Esophagus muscularis mucosa (tissue), 4 donors: Measurements from ENCODE around the gene BICC1. TPM values are rescaled to one million over a fixed set of nuclear protein-coding genes. Genes with fewer than 3 reads are reported as not detected.

Experiments used
- DNase-seq: peaks from one replicate; pipeline ENCODE4 v3.0.0-alpha.2; 2017; ENCODE audit errors: extremely low spot score
- H3K27ac ChIP-seq, 4 donors: fragments of 200-600 bp; sonication (generic); replicated peaks in 1 of 4; 1 replicate in 3 of 4; 2 replicates in 1 of 4; pipeline ENCODE4 v1.5.1; 2016 to 2019; ENCODE audit warnings: mild to moderate bottlenecking in 1 of 4
- H3K27me3 ChIP-seq, 4 donors: fragments of 200-600 bp; sonication (generic); one replicate each; pipeline versions ENCODE4 v1.5.1 to v1.6.0; 2016 to 2019
- H3K36me3 ChIP-seq, 4 donors: fragments of 200-600 bp; sonication (generic); one replicate each; pipeline ENCODE4 v1.5.1; 2016 to 2019
- H3K4me1 ChIP-seq, 4 donors: fragments of 200-600 bp; sonication (generic); one replicate each; pipeline ENCODE4 v1.5.1; 2016 to 2019
- H3K4me3 ChIP-seq, 4 donors: fragments of 200-600 bp; sonication (generic); 1 replicate in 2 of 4; 2 replicates in 2 of 4; pipeline ENCODE4 v1.5.1; 2016 to 2019; ENCODE audit warnings: mild to moderate bottlenecking in 4 of 4, moderate library complexity in 1 of 4
- H3K9me3 ChIP-seq, 4 donors: fragments of 200-600 bp; sonication (generic); 1 replicate in 3 of 4; 2 replicates in 1 of 4; pipeline ENCODE4 v1.5.1; 2016 to 2019
- CTCF ChIP-seq, 3 experiments: fragments of 200-600 bp in 2 of 3; fragments of 450-650 bp in 1 of 3; sonication (generic) in 2 of 3; IDR thresholded peaks; one replicate each; pipeline ENCODE4 v1.5.1; 2017 to 2019; ENCODE audit warnings: antibody characterized with exemption in 3 of 3, mild to moderate bottlenecking in 2 of 3, moderate library complexity in 1 of 3
- EP300 ChIP-seq: sonication (generic); formaldehyde crosslinking; IDR thresholded peaks from one replicate; pipeline ENCODE4 v1.6.1; 2017; ENCODE audit warnings: antibody characterized with exemption
- POLR2A ChIP-seq: fragments of 450-650 bp; IDR thresholded peaks from one replicate; pipeline ENCODE4 v1.6.1; 2017; ENCODE audit warnings: antibody characterized with exemption, moderate library complexity, mild to moderate bottlenecking, low read depth
- POLR2AphosphoS5 ChIP-seq, 2 donors: sonication (generic); formaldehyde crosslinking; IDR thresholded peaks; one replicate each; pipeline ENCODE4 v1.6.1; 2017; ENCODE audit warnings: antibody characterized with exemption in 2 of 2
- WGBS: methylation state at CpG from one replicate; pipeline ENCODE4 v1.1.5; 2018; 5-methylcytosine and 5-hydroxymethylcytosine counted together
- intact Hi-C: fragments of 100-400 bp; cut with DNase I; formaldehyde crosslinking; loops from one replicate; pipeline ENCODE4 v1.15.1; 2023
- total RNA-seq, 4 donors: library from RNA; depleted of rRNA; stranded (reverse); fragments of >200 nt; gene quantifications; one replicate each; pipeline versions ENCODE4 v1.1.0 to v1.2.1, GENCODE V29; 2016

The BICC1 gene
- total RNA-seq, 4 donors from 2014 or later: 19.1 to 24.9 (median 20.5) TPM

- intact Hi-C loops: no loop called here
- 94% methylated on average over 3 of the region's 3 CpGs for WGBS
- Histone ChIP-seq H3K27me3 (no peaks in the 10 kb centered on the region), H3K4me1 (peaks cover 0 to 37% (median 29%) of the 10 kb centered on the region in 4 donors), H3K9me3 (no peaks in the 10 kb centered on the region), H3K27ac (no peak overlapping the region), H3K36me3 (no peaks in the 10 kb centered on the region), H3K4me3 (no peak overlapping the region)
- DNase-seq: no peak
- TF ChIP-seq POLR2AphosphoS5 (IDR thresholded peaks at IDR 0.05) (no peak), EP300 (no peak), POLR2A (no peak), CTCF (IDR thresholded peaks at IDR 0.05) (no peak)
Observed at GRCh38 chr10:58752665-58753064, 240.0 kb downstream of the BICC1 start.

- H3K4me1 ChIP-seq: peaks cover 0 to 41% (median 34%) of the 10 kb centered on the region in 4 donors
- intact Hi-C loops: no loop called here
- whole genome bisulfite sequencing: 98% methylated on average over 2 of the region's 2 CpGs
- no peak for TF ChIP-seq POLR2AphosphoS5 (IDR thresholded peaks at IDR 0.05)
- no peak for TF ChIP-seq EP300
- TF ChIP-seq POLR2A: no peak
- TF ChIP-seq CTCF (IDR thresholded peaks at IDR 0.05): no peak
- H3K9me3 ChIP-seq: no peaks in the 10 kb centered on the region
- H3K36me3 ChIP-seq: no peaks in the 10 kb centered on the region
- no peak overlapping the region for H3K4me3 ChIP-seq
- H3K27ac ChIP-seq: no peak overlapping the region
- no peaks in the 10 kb centered on the region for H3K27me3 ChIP-seq
- no peak for DNase-seq
Observed at GRCh38 chr10:58753425-58753824, 240.8 kb downstream of the BICC1 start.

GRCh38 chr10:58754469-58755339 is 242.0 kb downstream of the BICC1 start:
- Histone ChIP-seq H3K27me3 (no peaks in the 10 kb centered on the region), H3K4me1 (peaks cover 0 to 49% (median 34%) of the 10 kb centered on the region in 4 donors), H3K27ac (peak overlapping the region; percentile 56 to 71 (median 61)), H3K36me3 (no peaks in the 10 kb centered on the region), H3K4me3 (no peak overlapping the region), H3K9me3 (no peaks in the 10 kb centered on the region)
- DNase-seq: no peak
- TF ChIP-seq POLR2AphosphoS5 (IDR thresholded peaks at IDR 0.05) (no peak), POLR2A (no peak), EP300 (no peak), CTCF (IDR thresholded peaks at IDR 0.05) (no peak)
- intact Hi-C loops: no loop called here
- WGBS: 82% methylated on average over 4 of the region's 4 CpGs

GRCh38 chr10:58755340-58755610 is 242.6 kb downstream of the BICC1 start:
- WGBS: 75% methylated on average over 1 of the region's 1 CpG
- TF ChIP-seq POLR2A: no peak
- TF ChIP-seq EP300: no peak
- no peak for TF ChIP-seq CTCF (IDR thresholded peaks at IDR 0.05)
- no peak for DNase-seq
- Histone ChIP-seq H3K36me3 (no peaks in the 10 kb centered on the region), H3K27ac (peak overlapping the region; percentile 56 to 71 (median 61)), H3K4me3 (no peak overlapping the region), H3K4me1 (peaks cover 0 to 49% (median 34%) of the 10 kb centered on the region in 4 donors), H3K9me3 (no peaks in the 10 kb centered on the region), H3K27me3 (no peaks in the 10 kb centered on the region)
- intact Hi-C loops: no loop called here
